HCT116 (cell line): ENCODE data around the gene TNFRSF14. TPM values are rescaled to one million over a fixed set of nuclear protein-coding genes. Genes with fewer than 3 reads are reported as not detected.

Experiments used
- ATAC-seq: fragments of 200-7000 bp; cut with Tn5 transposase; 2 replicates; pipeline ENCODE4 v1.9.1; 2020; ENCODE audit warnings: mild to moderate bottlenecking, moderate library complexity
- BruUV-seq: library from RNA; stranded (reverse); fragments of 400-500 nt; replicated peaks from 2 replicates; lab custom pipeline; 2021; lab: Mats Ljungman, UMichigan
- CTCF ChIA-PET: fragments of 300-600 bp; sonication (Branson Sonifier 250); formaldehyde crosslinking; loops from one replicate; lab custom pipeline; 2021; ENCODE audit warnings: antibody characterized with exemption; lab: Charles Lee
- POLR2A ChIA-PET: fragments of 300-600, 350-600 bp; sonication (Branson Sonifier 250); formaldehyde crosslinking; loops from one replicate; lab custom pipeline; 2021; ENCODE audit warnings: antibody characterized with exemption; lab: Charles Lee
- RAD21 ChIA-PET, 2 experiments: fragments of 300-600 bp; sonication (Branson Sonifier 250); formaldehyde crosslinking; loops; one replicate each; lab custom pipeline; 2023; ENCODE audit warnings: low total read pairs in 2 of 2; ENCODE audit not compliant: uncharacterized antibody in 2 of 2, unreplicated experiment in 2 of 2, low non-redundant PET in 1 of 2; lab: Charles Lee
- DNase-seq: peaks from one replicate; pipeline ENCODE4 v3.0.0-alpha.2; 2010; ENCODE audit warnings: low read depth, low spot score
- H2AFZ ChIP-seq: fragments of 200-600 bp; shearing (Covaris generic), sonication (generic); 2 replicates; pipeline ENCODE4 v1.6.1; 2017; ENCODE audit warnings: low read depth, mixed run types, mixed read lengths, antibody characterized with exemption, low read length; ENCODE audit not compliant: poor library complexity, severe bottlenecking
- H3K27ac ChIP-seq: 2 replicates; pipeline ENCODE4 v1.5.1; 2012; ENCODE audit warnings: low read depth, low read length
- H3K27me3 ChIP-seq: fragments of 200-600 bp; sonication (generic); 2 replicates; pipeline ENCODE4 v1.6.1; 2016; ENCODE audit warnings: mixed run types, low read length, mixed read lengths; ENCODE audit not compliant: insufficient read depth
- H3K36me3 ChIP-seq, 2 experiments: fragments of 200-500 bp in 1 of 2; fragments of 200-600 bp in 1 of 2; sonication (Bioruptor generic) in 1 of 2; sonication (generic) in 1 of 2; 2 replicates each; pipeline versions ENCODE4 v1.5.1 to v1.6.1; 2014 to 2016; ENCODE audit warnings: low read length in 2 of 2, inconsistent platforms in 1 of 2, mixed read lengths in 1 of 2, mixed run types in 1 of 2; ENCODE audit not compliant: insufficient read depth in 2 of 2, control insufficient read depth in 1 of 2
- H3K4me1 ChIP-seq, 2 experiments: fragments of 200-600 bp in 1 of 2; sonication (generic) in 1 of 2; 2 replicates each; pipeline versions ENCODE4 v1.5.1 to v1.6.1; 2012 to 2017; ENCODE audit warnings: low read length in 2 of 2, inconsistent platforms in 1 of 2, mild to moderate bottlenecking in 1 of 2, mixed read lengths in 1 of 2, mixed run types in 1 of 2, moderate library complexity in 1 of 2; ENCODE audit not compliant: insufficient read depth in 2 of 2, control insufficient read depth in 1 of 2
- H3K4me2 ChIP-seq: fragments of 200-600 bp; sonication (generic); 2 replicates; pipeline ENCODE4 v1.6.1; 2017; ENCODE audit warnings: mixed run types, low read length, mixed read lengths
- H3K4me3 ChIP-seq, 2 experiments: fragments of 200-600 bp in 1 of 2; sonication (generic) in 1 of 2; replicated peaks in 1 of 2; 2 replicates each; pipeline ENCODE4 v1.5.1; 2011 to 2016; ENCODE audit warnings: low read length in 2 of 2, control low read depth in 1 of 2, low read depth in 1 of 2, mild to moderate bottlenecking in 1 of 2, mixed read lengths in 1 of 2, mixed run types in 1 of 2
- H3K79me2 ChIP-seq: fragments of 200-600 bp; sonication (generic); 2 replicates; pipeline ENCODE4 v1.6.1; 2017; ENCODE audit warnings: mild to moderate bottlenecking, mixed run types, low read length, moderate library complexity, mixed read lengths; ENCODE audit not compliant: insufficient read depth
- H3K9ac ChIP-seq: fragments of 200-600 bp; sonication (generic); 2 replicates; pipeline ENCODE4 v1.6.1; 2016; ENCODE audit warnings: low read length, mixed read lengths
- H3K9me2 ChIP-seq: fragments of 200-600 bp; sonication (generic), shearing (Covaris generic); 2 replicates; pipeline ENCODE4 v1.6.1; 2017; ENCODE audit warnings: mixed run types, mild to moderate bottlenecking, moderate library complexity; ENCODE audit not compliant: insufficient read depth
- H3K9me3 ChIP-seq, 2 experiments: fragments of 200-500 bp in 1 of 2; fragments of 200-600 bp in 1 of 2; sonication (Bioruptor generic) in 1 of 2; sonication (generic) in 1 of 2; 2 replicates each; pipeline ENCODE4 v1.6.1; 2014 to 2017; ENCODE audit warnings: low read length in 2 of 2, mixed read lengths in 2 of 2, inconsistent platforms in 1 of 2, low read depth in 1 of 2, mild to moderate bottlenecking in 1 of 2, mixed run types in 1 of 2, moderate library complexity in 1 of 2; ENCODE audit not compliant: control insufficient read depth in 1 of 2, insufficient read depth in 1 of 2
- H4K20me1 ChIP-seq: fragments of 200-600 bp; sonication (generic), shearing (Covaris generic); 2 replicates; pipeline ENCODE4 v1.6.1; 2017; ENCODE audit warnings: mixed run types, mild to moderate bottlenecking, moderate library complexity; ENCODE audit not compliant: insufficient read depth
- CBX3 ChIP-seq: IDR thresholded peaks from 2 replicates; pipeline ENCODE4 v1.6.1; 2012; ENCODE audit warnings: low read depth
- CEBPB ChIP-seq: IDR thresholded peaks from 2 replicates; pipeline ENCODE4 v1.6.1; 2012; ENCODE audit warnings: low read depth
- ELF1 ChIP-seq: IDR thresholded peaks from 2 replicates; pipeline ENCODE4 v1.6.1; 2012; ENCODE audit warnings: low read depth, borderline replicate concordance
- POLR2A ChIP-seq: IDR thresholded peaks from 2 replicates; pipeline ENCODE4 v1.7.0; 2011; ENCODE audit warnings: borderline replicate concordance; ENCODE audit not compliant: insufficient read depth, insufficient read length; ENCODE audit errors: extremely low read depth
- POLR2AphosphoS5 ChIP-seq: IDR thresholded peaks from 2 replicates; pipeline ENCODE4 v1.6.1; 2011; ENCODE audit warnings: mild to moderate bottlenecking, low read depth, low read length, moderate library complexity
- YY1 ChIP-seq: IDR thresholded peaks from 2 replicates; pipeline ENCODE4 v1.6.1; 2011; ENCODE audit warnings: low read length, low read depth, moderate library complexity, mild to moderate bottlenecking; ENCODE audit not compliant: insufficient replicate concordance; ENCODE audit errors: extremely low read depth
- ZFX ChIP-seq: fragments of 450-650 bp; IDR thresholded peaks from 2 replicates; pipeline ENCODE4 v1.6.1; 2017
- intact Hi-C: fragments of 100-400 bp; cut with micrococcal nuclease; formaldehyde crosslinking; loops from 2 replicates; pipeline ENCODE4 v1.10.0; 2022
- total RNA-seq: library from RNA; stranded (reverse); gene quantifications from one replicate; pipeline ENCODE4 v1.2.1, GENCODE V29; 2021; ENCODE audit not compliant: unreplicated experiment
- TF ChIP-seq, protein P1 (sequence below), 3 experiments: fragments of 200-600 bp in 1 of 3; sonication (generic) in 1 of 3; IDR thresholded peaks in 2 of 3; conservative IDR thresholded peaks in 1 of 3; 2 replicates each; pipeline ENCODE4 v1.5.1; 2012 to 2017; ENCODE audit warnings: low read depth in 2 of 3, low read length in 2 of 3, antibody characterized with exemption in 1 of 3, borderline replicate concordance in 1 of 3, control low read depth in 1 of 3, mild to moderate bottlenecking in 1 of 3, mixed read lengths in 1 of 3, mixed run types in 1 of 3, moderate library complexity in 1 of 3; ENCODE audit not compliant: insufficient read depth in 1 of 3
- TF ChIP-seq, protein P2 (sequence below): IDR thresholded peaks from 2 replicates; pipeline ENCODE4 v1.6.1; 2012; ENCODE audit warnings: low read depth
- TF ChIP-seq, protein P3 (sequence below): IDR thresholded peaks from 2 replicates; pipeline ENCODE4 v1.6.1; 2012

Gene TNFRSF14
- total RNA-seq, 1 experiment from 2014 or later, result 0.66 TPM

DNA sequence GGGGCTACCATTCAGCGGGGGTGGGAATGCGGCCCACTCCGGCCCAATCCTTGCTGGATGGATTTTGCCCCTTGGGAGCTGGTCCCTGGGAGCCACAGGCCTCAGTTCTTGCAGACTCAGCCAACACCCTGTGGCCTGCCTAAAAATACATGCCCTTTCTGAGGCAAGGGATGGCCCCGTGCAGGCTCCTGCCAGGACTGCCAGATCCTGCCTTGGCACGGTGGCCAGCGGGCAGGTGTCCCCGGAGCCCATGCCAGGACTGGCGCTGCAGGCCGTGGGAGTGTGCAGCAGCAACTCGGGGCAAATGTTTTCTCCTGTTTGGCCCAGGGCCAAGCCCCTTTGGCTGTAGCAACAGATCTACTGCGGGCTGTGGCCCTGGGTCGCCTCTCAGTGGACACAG is 28.2 kb upstream of the TNFRSF14 start:
- Histone ChIP-seq H3K4me3 (no peak overlapping the region), H4K20me1 (peaks cover 8% of the 10 kb centered on the region; the same call in 1 of the 2 replicates), H3K4me2 (no peak overlapping the region), H3K27me3 (no peaks in the 10 kb centered on the region), H3K9me3 (no peaks in the 10 kb centered on the region), H3K4me1 (peaks cover 15 to 23% of the 10 kb centered on the region in 2 experiments; a peak in 3 of 4 replicates), H2AFZ (no peak overlapping the region), H3K36me3 (no peaks in the 10 kb centered on the region), H3K9ac (no peak overlapping the region), H3K79me2 (peaks cover 30% of the 10 kb centered on the region), H3K9me2 (no peaks in the 10 kb centered on the region), H3K27ac (no peak overlapping the region; the same call in 1 of the 2 replicates)
- no TSS peak for BruUV-seq
- TF ChIP-seq CBX3 (no peak), CEBPB (no peak), ELF1 (no peak), POLR2A (no peak), POLR2AphosphoS5 (no peak), YY1 (no peak), ZFX (no peak)
- TF ChIP-seq, protein P1, sequence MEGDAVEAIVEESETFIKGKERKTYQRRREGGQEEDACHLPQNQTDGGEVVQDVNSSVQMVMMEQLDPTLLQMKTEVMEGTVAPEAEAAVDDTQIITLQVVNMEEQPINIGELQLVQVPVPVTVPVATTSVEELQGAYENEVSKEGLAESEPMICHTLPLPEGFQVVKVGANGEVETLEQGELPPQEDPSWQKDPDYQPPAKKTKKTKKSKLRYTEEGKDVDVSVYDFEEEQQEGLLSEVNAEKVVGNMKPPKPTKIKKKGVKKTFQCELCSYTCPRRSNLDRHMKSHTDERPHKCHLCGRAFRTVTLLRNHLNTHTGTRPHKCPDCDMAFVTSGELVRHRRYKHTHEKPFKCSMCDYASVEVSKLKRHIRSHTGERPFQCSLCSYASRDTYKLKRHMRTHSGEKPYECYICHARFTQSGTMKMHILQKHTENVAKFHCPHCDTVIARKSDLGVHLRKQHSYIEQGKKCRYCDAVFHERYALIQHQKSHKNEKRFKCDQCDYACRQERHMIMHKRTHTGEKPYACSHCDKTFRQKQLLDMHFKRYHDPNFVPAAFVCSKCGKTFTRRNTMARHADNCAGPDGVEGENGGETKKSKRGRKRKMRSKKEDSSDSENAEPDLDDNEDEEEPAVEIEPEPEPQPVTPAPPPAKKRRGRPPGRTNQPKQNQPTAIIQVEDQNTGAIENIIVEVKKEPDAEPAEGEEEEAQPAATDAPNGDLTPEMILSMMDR (IDR thresholded peaks at IDR 0.05 in 2 of 3, conservative IDR thresholded peaks at IDR 0.05 in 1 of 3; ENCODE audit: borderline replicate concordance in 1 of 3, insufficient read depth in 1 of 3, low read depth in 2 of 3, low read length in 2 of 3), result no peak
- TF ChIP-seq, protein P2, sequence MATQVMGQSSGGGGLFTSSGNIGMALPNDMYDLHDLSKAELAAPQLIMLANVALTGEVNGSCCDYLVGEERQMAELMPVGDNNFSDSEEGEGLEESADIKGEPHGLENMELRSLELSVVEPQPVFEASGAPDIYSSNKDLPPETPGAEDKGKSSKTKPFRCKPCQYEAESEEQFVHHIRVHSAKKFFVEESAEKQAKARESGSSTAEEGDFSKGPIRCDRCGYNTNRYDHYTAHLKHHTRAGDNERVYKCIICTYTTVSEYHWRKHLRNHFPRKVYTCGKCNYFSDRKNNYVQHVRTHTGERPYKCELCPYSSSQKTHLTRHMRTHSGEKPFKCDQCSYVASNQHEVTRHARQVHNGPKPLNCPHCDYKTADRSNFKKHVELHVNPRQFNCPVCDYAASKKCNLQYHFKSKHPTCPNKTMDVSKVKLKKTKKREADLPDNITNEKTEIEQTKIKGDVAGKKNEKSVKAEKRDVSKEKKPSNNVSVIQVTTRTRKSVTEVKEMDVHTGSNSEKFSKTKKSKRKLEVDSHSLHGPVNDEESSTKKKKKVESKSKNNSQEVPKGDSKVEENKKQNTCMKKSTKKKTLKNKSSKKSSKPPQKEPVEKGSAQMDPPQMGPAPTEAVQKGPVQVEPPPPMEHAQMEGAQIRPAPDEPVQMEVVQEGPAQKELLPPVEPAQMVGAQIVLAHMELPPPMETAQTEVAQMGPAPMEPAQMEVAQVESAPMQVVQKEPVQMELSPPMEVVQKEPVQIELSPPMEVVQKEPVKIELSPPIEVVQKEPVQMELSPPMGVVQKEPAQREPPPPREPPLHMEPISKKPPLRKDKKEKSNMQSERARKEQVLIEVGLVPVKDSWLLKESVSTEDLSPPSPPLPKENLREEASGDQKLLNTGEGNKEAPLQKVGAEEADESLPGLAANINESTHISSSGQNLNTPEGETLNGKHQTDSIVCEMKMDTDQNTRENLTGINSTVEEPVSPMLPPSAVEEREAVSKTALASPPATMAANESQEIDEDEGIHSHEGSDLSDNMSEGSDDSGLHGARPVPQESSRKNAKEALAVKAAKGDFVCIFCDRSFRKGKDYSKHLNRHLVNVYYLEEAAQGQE, result no peak
- TF ChIP-seq, protein P3, sequence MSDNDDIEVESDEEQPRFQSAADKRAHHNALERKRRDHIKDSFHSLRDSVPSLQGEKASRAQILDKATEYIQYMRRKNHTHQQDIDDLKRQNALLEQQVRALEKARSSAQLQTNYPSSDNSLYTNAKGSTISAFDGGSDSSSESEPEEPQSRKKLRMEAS, result no peak
- no peak for DNase-seq
- no peak for ATAC-seq
- RAD21 ChIA-PET, result no interaction called here
- POLR2A ChIA-PET, result no interaction called here
- CTCF ChIA-PET, result no interaction called here
- intact Hi-C loops, result loop anchor here (5.0 kb wide), 1 partner anchor 116 kb away; the partner anchor contains the start of gene PEX10
